Activated T-helper 17 cell treated with anti-CD3 and anti-CD28 coated beads, Interleukin-2, amount 50 U/mL, for 72 hours (primary cell): ENCODE results near the gene TIGIT. TPM values are rescaled to one million over a fixed set of nuclear protein-coding genes. Genes with fewer than 3 reads are reported as not detected.

Source experiments
- ATAC-seq: fragments of 150-1000 bp; cut with Tn5 transposase; replicated peaks from 2 replicates; pipeline ENCODE4 v1.10.0; 2021; ENCODE audit warnings: mild to moderate bottlenecking, moderate library complexity
- H3K27ac Mint-ChIP-seq: one replicate; pipeline ENCODE4 v1.8.0; 2022; ENCODE audit warnings: mixed read lengths
- H3K27me3 Mint-ChIP-seq: one replicate; pipeline ENCODE4 v1.8.0; 2022; ENCODE audit warnings: mixed read lengths
- H3K36me3 Mint-ChIP-seq: one replicate; pipeline ENCODE4 v1.8.0; 2022; ENCODE audit warnings: low read depth, mild to moderate bottlenecking, mixed read lengths
- H3K4me1 Mint-ChIP-seq: one replicate; pipeline ENCODE4 v1.8.0; 2022; ENCODE audit warnings: mixed read lengths
- H3K4me3 Mint-ChIP-seq: one replicate; pipeline ENCODE4 v1.8.0; 2022; ENCODE audit warnings: mild to moderate bottlenecking, mixed read lengths
- H3K9me3 Mint-ChIP-seq: one replicate; pipeline ENCODE4 v1.8.0; 2022; ENCODE audit warnings: mixed read lengths
- total RNA-seq, 2 donors: library from RNA; stranded (reverse); gene quantifications; one replicate each; pipeline ENCODE4 v1.2.3, GENCODE V29; 2022

The TIGIT gene
- total RNA-seq, 2 donors from 2014 or later, result 21.5 to 53.0 TPM

DNA sequence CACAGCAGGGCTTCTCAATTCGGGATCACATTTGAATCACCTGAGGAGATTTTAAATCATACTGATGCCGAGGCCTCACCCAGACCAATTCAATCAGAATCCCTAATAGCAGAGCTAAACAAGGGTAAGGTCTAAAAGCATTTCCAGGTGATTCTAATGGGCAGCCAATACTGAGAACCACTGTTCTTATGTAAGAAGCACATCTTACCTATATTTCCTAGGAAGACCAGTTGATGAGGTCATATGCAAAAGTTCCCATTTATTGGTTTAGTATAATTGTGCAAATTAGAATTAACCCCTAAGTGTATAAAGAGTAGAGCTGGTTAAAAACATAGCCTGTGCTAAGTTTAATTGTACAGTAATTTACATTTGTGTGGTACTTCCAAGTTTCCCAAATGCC is 2.1 kb downstream of the TIGIT start:
- no peak for ATAC-seq
- Mint-ChIP-seq H3K27me3 (no peaks in the 10 kb centered on the region), H3K36me3 (peaks cover 53% of the 10 kb centered on the region), H3K27ac (peak overlapping the region; percentile 15), H3K9me3 (no peaks in the 10 kb centered on the region), H3K4me1 (peaks cover 29% of the 10 kb centered on the region), H3K4me3 (peak overlapping the region; percentile 73)

DNA sequence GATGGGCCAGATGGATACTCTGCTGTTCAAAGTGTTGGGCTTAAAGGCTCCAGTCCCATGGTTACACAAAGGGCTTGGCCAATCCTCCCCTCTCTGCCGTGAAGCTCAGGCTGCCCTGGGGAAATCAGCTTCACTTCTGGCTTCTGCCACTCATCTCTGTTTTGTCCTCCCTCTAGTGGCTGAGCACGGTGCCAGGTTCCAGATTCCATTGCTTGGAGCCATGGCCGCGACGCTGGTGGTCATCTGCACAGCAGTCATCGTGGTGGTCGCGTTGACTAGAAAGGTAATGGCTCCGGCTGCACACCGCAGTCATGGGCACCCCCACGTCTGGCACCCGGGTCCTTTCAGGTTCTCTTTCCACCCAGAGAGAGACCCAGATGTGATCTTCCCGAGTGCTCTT is 5.6 kb downstream of the TIGIT start:
- peak overlapping the region; percentile 73 for H3K4me3 Mint-ChIP-seq
- peaks cover 4% of the 10 kb centered on the region for H3K9me3 Mint-ChIP-seq
- peak; percentile 33 for ATAC-seq
- H3K36me3 Mint-ChIP-seq, result peaks cover 72% of the 10 kb centered on the region
- no peaks in the 10 kb centered on the region for H3K27me3 Mint-ChIP-seq
- H3K4me1 Mint-ChIP-seq, result peaks cover 22% of the 10 kb centered on the region
- no peak overlapping the region for H3K27ac Mint-ChIP-seq

DNA sequence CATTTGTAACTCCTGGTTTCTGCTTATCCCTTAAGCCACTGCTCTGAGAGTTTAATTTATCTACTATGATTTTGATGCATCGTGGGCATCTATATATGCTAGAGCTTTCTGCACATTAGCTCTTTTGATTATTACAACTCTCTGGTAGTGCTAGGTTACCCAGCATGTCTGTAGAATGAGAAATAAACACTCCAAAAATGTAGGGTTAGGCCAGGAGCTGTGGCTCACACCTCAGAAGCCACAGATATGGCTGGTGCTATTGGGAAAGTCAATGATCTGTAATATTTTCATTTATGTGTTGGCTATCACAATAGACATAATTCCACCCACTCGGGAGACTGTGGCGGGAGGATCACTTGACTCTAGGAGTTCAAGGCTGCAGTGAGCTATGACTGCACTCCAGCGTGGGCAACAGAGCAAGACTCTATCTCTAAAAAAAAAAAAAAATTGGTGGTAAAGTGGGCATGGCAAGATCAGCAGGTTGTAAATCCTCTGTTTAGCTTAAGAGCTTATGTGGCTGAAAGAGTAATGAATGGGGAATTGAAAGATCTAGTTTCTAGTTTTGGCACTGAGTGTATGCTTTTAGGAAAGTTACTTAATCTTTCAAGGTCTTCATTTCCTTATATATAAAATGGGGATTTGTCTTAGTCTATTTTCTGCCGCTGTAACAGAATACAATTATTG is 6.3 kb downstream of the TIGIT start:
- Mint-ChIP-seq H3K27ac (no peak overlapping the region), H3K9me3 (peaks cover 4% of the 10 kb centered on the region), H3K27me3 (no peaks in the 10 kb centered on the region), H3K4me1 (peaks cover 19% of the 10 kb centered on the region), H3K4me3 (peak overlapping the region; percentile 73), H3K36me3 (peaks cover 73% of the 10 kb centered on the region)
- ATAC-seq, result no peak

DNA sequence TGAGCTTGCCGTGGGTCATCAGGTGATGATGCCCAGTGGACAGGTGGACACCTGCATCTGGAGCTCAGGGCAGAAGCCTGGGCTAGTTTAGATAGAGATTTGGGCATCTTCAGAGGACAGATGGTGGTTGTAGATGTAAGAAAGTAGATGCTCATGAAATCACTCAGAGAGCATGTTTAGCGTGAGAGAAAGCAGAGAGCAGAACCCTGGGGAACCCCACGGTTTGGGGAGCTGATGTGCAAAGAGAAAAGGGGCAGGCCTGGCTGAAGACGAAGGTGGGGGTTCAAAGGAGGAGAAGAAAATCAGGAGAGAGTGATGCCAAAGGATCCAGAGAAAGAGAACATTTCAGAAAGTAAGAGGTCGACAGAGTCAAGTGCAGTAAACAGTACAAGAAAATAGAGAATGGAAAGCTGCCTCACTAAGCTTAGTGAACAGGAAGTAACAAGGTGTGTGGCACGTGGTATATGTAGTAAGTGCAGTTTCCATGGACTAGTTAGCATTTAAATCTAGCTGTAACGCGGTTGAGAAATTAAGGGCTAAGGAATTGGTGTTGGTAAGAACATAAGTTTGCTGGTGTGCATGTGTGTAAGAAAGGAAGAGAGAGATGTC is 13.5 kb downstream of the TIGIT start:
- Mint-ChIP-seq H3K36me3 (peaks cover 66% of the 10 kb centered on the region), H3K9me3 (peaks cover 4% of the 10 kb centered on the region), H3K27ac (peak overlapping the region; percentile 96), H3K4me3 (peak overlapping the region; percentile 77), H3K27me3 (no peaks in the 10 kb centered on the region), H3K4me1 (peaks cover 47% of the 10 kb centered on the region)
- ATAC-seq, result peak; percentile 42

DNA sequence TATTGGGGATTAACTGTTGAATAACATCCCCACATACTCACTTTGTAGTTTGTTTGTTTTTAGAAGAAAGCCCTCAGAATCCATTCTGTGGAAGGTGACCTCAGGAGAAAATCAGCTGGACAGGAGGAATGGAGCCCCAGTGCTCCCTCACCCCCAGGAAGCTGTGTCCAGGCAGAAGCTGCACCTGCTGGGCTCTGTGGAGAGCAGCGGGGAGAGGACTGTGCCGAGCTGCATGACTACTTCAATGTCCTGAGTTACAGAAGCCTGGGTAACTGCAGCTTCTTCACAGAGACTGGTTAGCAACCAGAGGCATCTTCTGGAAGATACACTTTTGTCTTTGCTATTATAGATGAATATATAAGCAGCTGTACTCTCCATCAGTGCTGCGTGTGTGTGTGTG is 14.0 kb downstream of the TIGIT start:
- ATAC-seq, result no peak
- Mint-ChIP-seq H3K4me3 (peak overlapping the region; percentile 77), H3K9me3 (peaks cover 4% of the 10 kb centered on the region), H3K27me3 (no peaks in the 10 kb centered on the region), H3K4me1 (peaks cover 47% of the 10 kb centered on the region), H3K27ac (peak overlapping the region; percentile 96), H3K36me3 (peaks cover 66% of the 10 kb centered on the region)

DNA sequence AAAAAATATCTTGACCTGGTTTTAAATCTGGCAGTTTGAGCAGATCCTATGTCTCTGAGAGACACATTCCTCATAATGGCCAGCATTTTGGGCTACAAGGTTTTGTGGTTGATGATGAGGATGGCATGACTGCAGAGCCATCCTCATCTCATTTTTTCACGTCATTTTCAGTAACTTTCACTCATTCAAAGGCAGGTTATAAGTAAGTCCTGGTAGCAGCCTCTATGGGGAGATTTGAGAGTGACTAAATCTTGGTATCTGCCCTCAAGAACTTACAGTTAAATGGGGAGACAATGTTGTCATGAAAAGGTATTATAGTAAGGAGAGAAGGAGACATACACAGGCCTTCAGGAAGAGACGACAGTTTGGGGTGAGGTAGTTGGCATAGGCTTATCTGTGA is 14.5 kb downstream of the TIGIT start:
- H3K36me3 Mint-ChIP-seq, result peaks cover 66% of the 10 kb centered on the region
- H3K27ac Mint-ChIP-seq, result peak overlapping the region; percentile 96
- H3K4me1 Mint-ChIP-seq, result peaks cover 48% of the 10 kb centered on the region
- H3K4me3 Mint-ChIP-seq, result peak overlapping the region; percentile 77
- peak; percentile 71 for ATAC-seq
- no peaks in the 10 kb centered on the region for H3K27me3 Mint-ChIP-seq
- H3K9me3 Mint-ChIP-seq, result peaks cover 4% of the 10 kb centered on the region

DNA sequence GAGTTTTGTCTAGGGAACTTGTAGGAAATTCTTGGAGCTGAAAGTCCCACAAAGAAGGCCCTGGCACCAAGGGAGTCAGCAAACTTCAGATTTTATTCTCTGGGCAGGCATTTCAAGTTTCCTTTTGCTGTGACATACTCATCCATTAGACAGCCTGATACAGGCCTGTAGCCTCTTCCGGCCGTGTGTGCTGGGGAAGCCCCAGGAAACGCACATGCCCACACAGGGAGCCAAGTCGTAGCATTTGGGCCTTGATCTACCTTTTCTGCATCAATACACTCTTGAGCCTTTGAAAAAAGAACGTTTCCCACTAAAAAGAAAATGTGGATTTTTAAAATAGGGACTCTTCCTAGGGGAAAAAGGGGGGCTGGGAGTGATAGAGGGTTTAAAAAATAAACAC is 15.0 kb downstream of the TIGIT start:
- Mint-ChIP-seq H3K9me3 (peaks cover 4% of the 10 kb centered on the region), H3K27me3 (no peaks in the 10 kb centered on the region), H3K4me1 (peaks cover 52% of the 10 kb centered on the region), H3K36me3 (peaks cover 63% of the 10 kb centered on the region), H3K27ac (peak overlapping the region; percentile 96), H3K4me3 (peak overlapping the region; percentile 77)
- ATAC-seq, result peak; percentile 79

DNA sequence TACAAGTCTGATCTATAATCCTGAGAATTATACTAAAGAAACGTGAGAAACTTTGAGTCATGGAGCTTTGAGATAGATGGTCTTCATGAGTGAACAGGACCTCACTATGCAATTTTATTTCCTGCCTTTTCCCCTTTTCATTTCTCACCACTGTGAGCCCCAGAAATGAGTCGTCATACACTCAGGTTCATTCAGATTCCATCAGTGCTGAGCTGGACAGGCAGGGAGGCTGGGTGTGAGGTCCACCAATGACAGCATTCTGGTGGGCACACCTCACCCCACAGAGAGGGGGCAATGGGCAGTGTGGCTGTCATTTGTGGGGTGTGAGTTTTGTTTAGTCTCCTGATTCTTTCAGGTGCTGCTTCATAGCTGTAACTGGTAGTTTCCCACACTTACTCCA is 16.9 kb downstream of the TIGIT start:
- Mint-ChIP-seq H3K27ac (peak overlapping the region; percentile 65), H3K9me3 (peaks cover 4% of the 10 kb centered on the region), H3K27me3 (no peaks in the 10 kb centered on the region), H3K36me3 (peaks cover 52% of the 10 kb centered on the region), H3K4me1 (peaks cover 60% of the 10 kb centered on the region), H3K4me3 (peak overlapping the region; percentile 77)
- peak; percentile 39 for ATAC-seq

DNA sequence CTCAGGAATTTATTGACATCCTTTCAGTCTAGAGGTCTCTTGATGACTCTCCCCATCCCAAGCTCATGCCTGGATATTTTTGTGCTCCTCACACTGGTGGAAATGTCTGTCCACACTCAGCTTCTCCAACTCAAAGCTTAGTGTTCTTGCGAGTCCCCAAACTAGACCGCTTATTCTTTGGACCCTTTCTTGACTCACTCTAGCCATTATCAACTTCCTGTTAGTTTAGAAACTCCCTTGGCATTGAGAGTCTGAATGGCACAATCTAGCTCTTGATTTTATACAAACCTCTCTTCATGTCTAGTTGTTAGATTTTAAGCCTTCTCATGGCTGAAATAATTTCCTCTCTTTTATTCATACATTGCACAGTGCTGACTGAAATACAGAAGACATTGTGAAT is 19.6 kb downstream of the TIGIT start:
- Mint-ChIP-seq H3K27me3 (no peaks in the 10 kb centered on the region), H3K4me1 (peaks cover 57% of the 10 kb centered on the region), H3K4me3 (peak overlapping the region; percentile 15), H3K27ac (peak overlapping the region; percentile 10), H3K36me3 (peaks cover 39% of the 10 kb centered on the region), H3K9me3 (no peaks in the 10 kb centered on the region)
- ATAC-seq, result no peak

DNA sequence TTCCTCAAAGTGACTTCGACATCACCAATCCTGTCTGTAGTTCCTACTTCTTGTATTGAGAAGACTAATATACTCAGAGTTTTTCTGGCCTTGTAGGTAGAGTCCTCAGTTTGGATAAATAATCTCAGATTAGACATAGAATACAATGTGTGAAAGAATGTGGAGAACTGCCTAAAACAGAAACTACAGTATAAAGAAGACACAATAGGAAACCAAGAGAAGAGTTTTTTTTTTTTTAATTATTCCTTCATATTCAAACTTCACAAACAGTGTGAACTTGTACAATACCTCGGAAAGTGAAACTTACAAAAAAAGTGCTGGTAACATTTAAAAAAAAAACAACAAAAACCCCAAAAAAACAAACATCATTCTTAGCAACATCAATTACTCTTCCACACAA is 20.5 kb downstream of the TIGIT start:
- Mint-ChIP-seq H3K9me3 (no peaks in the 10 kb centered on the region), H3K4me3 (peak overlapping the region; percentile 15), H3K27me3 (no peaks in the 10 kb centered on the region), H3K4me1 (peaks cover 52% of the 10 kb centered on the region), H3K36me3 (peaks cover 30% of the 10 kb centered on the region), H3K27ac (peak overlapping the region; percentile 10)
- ATAC-seq, result no peak

DNA sequence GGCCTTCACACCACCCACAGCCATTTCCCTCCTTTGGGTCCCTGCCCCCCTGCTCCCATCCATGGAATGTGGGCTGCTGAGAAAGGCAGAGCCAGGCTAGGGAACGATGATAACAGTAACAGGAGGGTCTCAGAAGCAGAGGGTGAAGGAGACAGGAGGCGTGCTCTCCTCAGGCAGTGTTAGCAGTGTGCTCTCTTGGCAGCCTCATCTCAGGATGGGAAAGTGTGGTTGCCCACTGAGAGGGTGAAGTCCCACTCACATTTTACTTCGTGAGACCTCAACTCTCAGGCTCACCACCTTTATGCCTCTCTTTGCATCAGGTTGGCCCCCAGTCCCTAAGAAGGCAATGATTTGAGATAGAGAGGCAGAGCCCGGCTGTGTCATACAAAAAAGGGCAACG is 24.5 kb downstream of the TIGIT start:
- Mint-ChIP-seq H3K36me3 (peaks cover 13% of the 10 kb centered on the region), H3K4me1 (peaks cover 53% of the 10 kb centered on the region), H3K27ac (peak overlapping the region; percentile 74), H3K27me3 (no peaks in the 10 kb centered on the region), H3K9me3 (no peaks in the 10 kb centered on the region), H3K4me3 (peak overlapping the region; percentile 44)
- ATAC-seq, result peak; percentile 52

DNA sequence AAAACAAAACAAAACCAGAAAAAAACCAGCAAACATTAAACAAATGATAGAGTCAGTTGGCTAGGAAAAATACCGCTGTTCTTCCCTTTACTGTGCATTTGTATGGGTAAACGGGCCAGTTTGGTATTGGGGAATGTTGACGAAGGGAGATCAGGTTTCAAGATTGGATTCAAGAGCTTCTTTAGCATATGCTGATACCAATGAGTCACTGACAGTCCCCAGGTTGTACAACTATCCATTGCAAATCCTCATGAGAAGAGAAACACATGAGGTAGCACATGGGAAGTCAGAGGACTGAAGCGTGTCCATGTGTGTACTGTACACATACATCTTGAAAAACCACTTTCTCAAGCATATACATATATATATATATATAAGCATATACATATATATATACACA is 25.6 kb downstream of the TIGIT start:
- H3K4me1 Mint-ChIP-seq, result peaks cover 48% of the 10 kb centered on the region
- ATAC-seq, result no peak
- H3K27ac Mint-ChIP-seq, result no peak overlapping the region

DNA sequence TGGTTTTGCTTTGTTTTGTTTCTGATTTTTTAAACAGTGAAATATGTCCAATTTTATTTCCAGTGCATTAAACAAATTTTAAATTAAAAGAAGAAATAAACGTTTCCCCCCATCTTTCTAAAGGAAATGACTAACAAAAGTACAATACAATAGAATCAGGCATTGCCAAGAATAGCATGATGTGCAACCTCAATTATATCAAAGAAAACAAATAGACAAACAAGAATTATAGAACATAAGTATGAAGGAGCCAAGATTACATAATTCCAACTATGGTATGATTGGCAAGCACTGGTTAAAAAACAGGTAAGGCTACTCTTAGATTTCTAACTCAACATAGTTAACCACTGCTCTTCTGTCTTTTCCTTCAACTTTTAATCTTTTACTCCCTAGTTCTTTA is 26.4 kb downstream of the TIGIT start:
- no peak overlapping the region for H3K27ac Mint-ChIP-seq
- H3K4me3 Mint-ChIP-seq, result no peak overlapping the region
- H3K27me3 Mint-ChIP-seq, result no peaks in the 10 kb centered on the region
- no peaks in the 10 kb centered on the region for H3K9me3 Mint-ChIP-seq
- H3K36me3 Mint-ChIP-seq, result peaks cover 9% of the 10 kb centered on the region
- peaks cover 44% of the 10 kb centered on the region for H3K4me1 Mint-ChIP-seq
- ATAC-seq, result no peak

More for the DNA sequence above, 25.6 kb downstream of the TIGIT start:
- Mint-ChIP-seq H3K27me3 (no peaks in the 10 kb centered on the region), H3K9me3 (no peaks in the 10 kb centered on the region), H3K36me3 (peaks cover 13% of the 10 kb centered on the region), H3K4me3 (no peak overlapping the region)

DNA sequence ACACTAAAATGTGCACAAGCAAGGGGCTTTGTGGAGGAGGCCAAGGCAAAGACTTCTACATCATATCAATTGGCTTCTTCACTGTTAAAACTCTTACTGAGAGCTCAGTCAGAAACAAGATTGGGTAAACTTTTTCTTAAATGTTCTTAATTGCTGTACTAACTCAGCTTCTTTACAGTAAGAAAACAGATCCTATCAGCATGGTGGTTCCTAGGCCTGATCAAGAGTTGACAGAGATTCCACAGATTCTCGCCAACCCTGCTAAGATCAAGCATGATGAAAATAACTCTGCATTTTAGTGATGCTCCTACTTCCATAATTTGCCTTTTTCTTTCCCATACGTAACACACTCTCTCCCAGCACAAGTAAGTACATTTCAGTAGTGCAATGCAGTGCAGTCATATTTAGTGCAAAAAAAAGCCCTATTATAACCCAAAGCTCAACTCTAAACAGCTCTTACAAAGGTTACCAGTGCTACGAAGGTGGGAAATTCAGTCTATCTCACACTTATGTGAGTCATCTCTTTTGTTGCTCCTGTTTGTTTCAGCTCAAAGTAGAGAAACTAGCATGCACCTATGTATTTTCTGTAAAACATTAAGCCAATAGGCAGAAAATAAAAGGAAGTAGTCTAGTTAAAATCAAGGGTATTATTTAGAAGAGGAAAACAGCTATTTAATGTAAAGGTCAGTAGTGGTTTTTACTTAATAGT is 29.9 kb downstream of the TIGIT start:
- Mint-ChIP-seq H3K9me3 (peaks cover 4% of the 10 kb centered on the region), H3K27ac (peak overlapping the region; percentile 16), H3K4me3 (peak overlapping the region; percentile 38), H3K36me3 (peaks cover 4% of the 10 kb centered on the region), H3K4me1 (peaks cover 36% of the 10 kb centered on the region), H3K27me3 (no peaks in the 10 kb centered on the region)
- ATAC-seq, result peak; percentile 68

DNA sequence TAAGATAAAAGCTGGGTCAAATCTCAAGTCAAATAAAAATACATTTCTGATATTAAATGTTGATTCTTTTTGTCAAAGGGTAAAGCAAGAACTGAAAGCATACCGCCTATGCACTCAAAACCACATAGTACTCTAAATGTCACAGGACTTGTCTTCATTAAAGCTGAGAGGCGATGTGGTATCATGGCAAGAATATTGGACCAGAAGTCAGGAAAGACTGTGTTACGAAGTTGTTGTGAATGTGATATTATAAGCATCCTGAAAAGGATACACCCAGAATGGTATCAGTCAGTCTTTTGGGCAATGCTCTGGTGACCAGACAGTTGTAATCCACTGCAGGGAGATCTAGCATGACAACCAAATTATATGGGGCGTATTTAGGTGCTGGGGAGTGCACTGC is 33.8 kb downstream of the TIGIT start:
- Mint-ChIP-seq H3K9me3 (peaks cover 9% of the 10 kb centered on the region), H3K27ac (peak overlapping the region; percentile 92), H3K36me3 (peaks cover 13% of the 10 kb centered on the region), H3K27me3 (no peaks in the 10 kb centered on the region), H3K4me3 (peak overlapping the region; percentile 77), H3K4me1 (peaks cover 44% of the 10 kb centered on the region)
- peak; percentile 28 for ATAC-seq
